WTC11 (cell line): Measurements from ENCODE around the gene HBZ. TPM values are rescaled to one million over a fixed set of nuclear protein-coding genes. Genes with fewer than 3 reads are reported as not detected.

Source experiments
- ATAC-seq: fragments of 200-7000 bp; cut with Tn5 transposase; 2 replicates; pipeline ENCODE4 v1.10.0; 2021; ENCODE audit warnings: mild to moderate bottlenecking, moderate library complexity
- CTCF ChIA-PET: fragments of 300-600 bp; sonication (Branson Sonifier 250); formaldehyde crosslinking; loops from one replicate; lab custom pipeline; 2021; ENCODE audit warnings: antibody characterized with exemption; lab: Charles Lee
- POLR2A ChIA-PET: fragments of 350-600 bp; sonication (Branson Sonifier 250); formaldehyde crosslinking; loops from one replicate; lab custom pipeline; 2021; ENCODE audit warnings: antibody characterized with exemption; lab: Charles Lee
- DNase-seq: peaks from one replicate; pipeline ENCODE4 v3.0.0; 2021; ENCODE audit warnings: low spot score
- H3K27ac Mint-ChIP-seq: 2 replicates; pipeline ENCODE4 v1.8.0; 2021; ENCODE audit warnings: mixed read lengths
- H3K27me3 Mint-ChIP-seq: 2 replicates; pipeline ENCODE4 v1.8.0; 2021; ENCODE audit warnings: low read depth, mild to moderate bottlenecking, moderate library complexity, mixed read lengths
- H3K36me3 Mint-ChIP-seq: 2 replicates; pipeline ENCODE4 v1.8.0; 2021; ENCODE audit warnings: mixed read lengths
- H3K4me1 Mint-ChIP-seq: 2 replicates; pipeline ENCODE4 v1.8.0; 2022; ENCODE audit warnings: mixed read lengths
- H3K4me3 Mint-ChIP-seq: 2 replicates; pipeline ENCODE4 v1.8.0; 2021; ENCODE audit warnings: mild to moderate bottlenecking, moderate library complexity, mixed read lengths
- H3K9me3 Mint-ChIP-seq: 2 replicates; pipeline ENCODE4 v1.8.0; 2021; ENCODE audit warnings: mixed read lengths
- ATF2 ChIP-seq: sonication (generic); formaldehyde crosslinking; IDR thresholded peaks from 2 replicates; pipeline ENCODE4 v1.8.1; 2022; ENCODE audit warnings: low read depth, missing genetic modification reagents, borderline replicate concordance
- CBFB ChIP-seq: sonication (generic); formaldehyde crosslinking; IDR thresholded peaks from 2 replicates; pipeline ENCODE4 v1.8.1; 2022; ENCODE audit warnings: mild to moderate bottlenecking, low read depth, missing genetic modification reagents
- CREB1 ChIP-seq: sonication (generic); formaldehyde crosslinking; IDR thresholded peaks from 2 replicates; pipeline ENCODE4 v1.8.0; 2023; ENCODE audit warnings: mild to moderate bottlenecking, missing genetic modification reagents
- CTCF ChIP-seq: fragments of 200-600 bp; IDR thresholded peaks from 2 replicates; pipeline ENCODE4 v1.8.0; 2022; ENCODE audit warnings: antibody characterized with exemption
- E2F4 ChIP-seq: sonication (generic); formaldehyde crosslinking; IDR thresholded peaks from 2 replicates; pipeline ENCODE4 v1.8.1; 2022; ENCODE audit warnings: low read depth, mild to moderate bottlenecking, moderate library complexity, missing genetic modification reagents, borderline replicate concordance
- E2F5 ChIP-seq: sonication (generic); formaldehyde crosslinking; IDR thresholded peaks from 2 replicates; pipeline ENCODE4 v1.8.1; 2022; ENCODE audit warnings: mild to moderate bottlenecking, moderate library complexity, missing genetic modification reagents
- ETV6 ChIP-seq: sonication (generic); formaldehyde crosslinking; IDR thresholded peaks from 2 replicates; pipeline ENCODE4 v1.8.1; 2022; ENCODE audit warnings: mild to moderate bottlenecking, missing genetic modification reagents
- FOXJ3 ChIP-seq: sonication (generic); formaldehyde crosslinking; IDR thresholded peaks from 2 replicates; pipeline ENCODE4 v1.9.0; 2021; ENCODE audit warnings: missing genetic modification reagents, mild to moderate bottlenecking, borderline replicate concordance
- FOXP1 ChIP-seq: sonication (generic); formaldehyde crosslinking; IDR thresholded peaks from 2 replicates; pipeline ENCODE4 v1.8.0; 2022; ENCODE audit warnings: missing genetic modification reagents, mild to moderate bottlenecking, moderate library complexity, borderline replicate concordance
- HMGA2 ChIP-seq: fragments of 250-450 bp; sonication (Bioruptor Pico); IDR thresholded peaks from 2 replicates; pipeline ENCODE4 v1.4.0; 2021; ENCODE audit warnings: mild to moderate bottlenecking, moderate library complexity
- NFE2L1 ChIP-seq: sonication (generic); formaldehyde crosslinking; IDR thresholded peaks from 2 replicates; pipeline ENCODE4 v1.8.1; 2023; ENCODE audit warnings: missing genetic modification reagents
- RORB ChIP-seq: fragments of 250-450 bp; sonication (Bioruptor Pico); IDR thresholded peaks from 2 replicates; pipeline ENCODE4 v1.9.0; 2021; ENCODE audit warnings: mild to moderate bottlenecking
- ZBTB21 ChIP-seq: sonication (generic); formaldehyde crosslinking; IDR thresholded peaks from 2 replicates; pipeline ENCODE4 v1.8.1; 2023; ENCODE audit warnings: mild to moderate bottlenecking, missing genetic modification reagents, borderline replicate concordance
- ZNF138 ChIP-seq: sonication (generic); formaldehyde crosslinking; conservative IDR thresholded peaks from 2 replicates; pipeline ENCODE4 v1.8.1; 2022; ENCODE audit warnings: mild to moderate bottlenecking, moderate library complexity, missing genetic modification reagents
- ZNF281 ChIP-seq: sonication (generic); formaldehyde crosslinking; IDR thresholded peaks from 2 replicates; pipeline ENCODE4 v1.8.0; 2023; ENCODE audit warnings: mild to moderate bottlenecking, missing genetic modification reagents
- ZNF416 ChIP-seq: fragments of 250-450 bp; sonication (Bioruptor Pico); IDR thresholded peaks from 2 replicates; pipeline ENCODE4 v1.9.0; 2021; ENCODE audit warnings: mild to moderate bottlenecking, inconsistent platforms
- ZNF425 ChIP-seq: fragments of 250-450 bp; sonication (Bioruptor Pico); conservative IDR thresholded peaks from 2 replicates; pipeline ENCODE4 v1.9.0; 2021; ENCODE audit warnings: mild to moderate bottlenecking
- ZNF512 ChIP-seq: sonication (generic); formaldehyde crosslinking; IDR thresholded peaks from 2 replicates; pipeline ENCODE4 v1.8.1; 2022; ENCODE audit warnings: missing genetic modification reagents, borderline replicate concordance
- ZNF671 ChIP-seq: fragments of 250-450 bp; sonication (Bioruptor Pico); IDR thresholded peaks from 2 replicates; pipeline ENCODE4 v1.8.0; 2021; ENCODE audit warnings: mild to moderate bottlenecking
- ZSCAN18 ChIP-seq: fragments of 250-450 bp; sonication (Bioruptor Pico); IDR thresholded peaks from 2 replicates; pipeline ENCODE4 v2.1.2; 2022; ENCODE audit warnings: mild to moderate bottlenecking, moderate library complexity
- total RNA-seq: library from RNA; stranded (reverse); gene quantifications from 3 replicates; pipeline ENCODE4 v1.2.3, GENCODE V29; 2021

HBZ gene
- total RNA-seq, 1 experiment from 2014 or later: 0.52 TPM

GRCh38 chr16:187330-187729 is 34.9 kb downstream of the HBZ start:
- no peak overlapping the region for H3K27ac Mint-ChIP-seq

More at GRCh38 chr16:187330-187729, 34.9 kb downstream of the HBZ start:
- ChIA-PET CTCF (interaction anchor here (0.6 to 1.1 kb wide), 2 partner anchors 80 to 1093 kb away, joined by 3 to 5 read pairs; no protein-coding TSS in a partner anchor), POLR2A (interaction anchor here (0.7 kb wide), 1 partner anchor 32 kb away, joined by 3 read pairs; no protein-coding TSS in a partner anchor)
- DNase-seq: no peak
- ATAC-seq: no peak
- H3K4me1 Mint-ChIP-seq: no peaks in the 10 kb centered on the region
- TF ChIP-seq CREB1 (CRISPR knock-in tag): no peak
- TF ChIP-seq ZBTB21 (CRISPR knock-in tag): no peak
- no peak for TF ChIP-seq NFE2L1
- TF ChIP-seq ZNF425 (CRISPR knock-in tag): no peak
- no peak for TF ChIP-seq ZNF671
- no peak for TF ChIP-seq HMGA2
- no peak for TF ChIP-seq ZNF416 (CRISPR knock-in tag)
- TF ChIP-seq ZNF281 (CRISPR knock-in tag): no peak
- TF ChIP-seq ATF2 (CRISPR knock-in tag): no peak
- no peak for TF ChIP-seq E2F5
- TF ChIP-seq FOXJ3 (CRISPR knock-in tag): no peak
- TF ChIP-seq CTCF: no peak
- TF ChIP-seq ZNF512 (CRISPR knock-in tag): no peak
- TF ChIP-seq RORB (CRISPR knock-in tag): no peak
- no peak for TF ChIP-seq ZNF138 (CRISPR knock-in tag)
- TF ChIP-seq ZSCAN18 (CRISPR knock-in tag): no peak
- no peak for TF ChIP-seq ETV6 (CRISPR knock-in tag)
- no peak for TF ChIP-seq E2F4 (CRISPR knock-in tag)
- no peak for TF ChIP-seq CBFB (CRISPR knock-in tag)
- TF ChIP-seq FOXP1 (CRISPR knock-in tag): no peak
- no peaks in the 10 kb centered on the region for H3K9me3 Mint-ChIP-seq
- peaks cover 47% of the 10 kb centered on the region for H3K36me3 Mint-ChIP-seq
- no peak overlapping the region for H3K4me3 Mint-ChIP-seq
- no peaks in the 10 kb centered on the region for H3K27me3 Mint-ChIP-seq
